WTC11 (cell line): ENCODE data around the gene CDR2. TPM values are rescaled to one million over a fixed set of nuclear protein-coding genes. Genes with fewer than 3 reads are reported as not detected.

Experiments used
- ATAC-seq: fragments of 200-7000 bp; cut with Tn5 transposase; 2 replicates; pipeline ENCODE4 v1.10.0; 2021; ENCODE audit warnings: mild to moderate bottlenecking, moderate library complexity
- CTCF ChIA-PET: fragments of 300-600 bp; sonication (Branson Sonifier 250); formaldehyde crosslinking; loops from one replicate; lab custom pipeline; 2021; ENCODE audit warnings: antibody characterized with exemption; lab: Charles Lee
- POLR2A ChIA-PET: fragments of 350-600 bp; sonication (Branson Sonifier 250); formaldehyde crosslinking; loops from one replicate; lab custom pipeline; 2021; ENCODE audit warnings: antibody characterized with exemption; lab: Charles Lee
- DNase-seq: peaks from one replicate; pipeline ENCODE4 v3.0.0; 2021; ENCODE audit warnings: low spot score
- H3K27ac Mint-ChIP-seq: 2 replicates; pipeline ENCODE4 v1.8.0; 2021; ENCODE audit warnings: mixed read lengths
- H3K27me3 Mint-ChIP-seq: 2 replicates; pipeline ENCODE4 v1.8.0; 2021; ENCODE audit warnings: low read depth, mild to moderate bottlenecking, moderate library complexity, mixed read lengths
- H3K36me3 Mint-ChIP-seq: 2 replicates; pipeline ENCODE4 v1.8.0; 2021; ENCODE audit warnings: mixed read lengths
- H3K4me1 Mint-ChIP-seq: 2 replicates; pipeline ENCODE4 v1.8.0; 2022; ENCODE audit warnings: mixed read lengths
- H3K4me3 Mint-ChIP-seq: 2 replicates; pipeline ENCODE4 v1.8.0; 2021; ENCODE audit warnings: mild to moderate bottlenecking, moderate library complexity, mixed read lengths
- H3K9me3 Mint-ChIP-seq: 2 replicates; pipeline ENCODE4 v1.8.0; 2021; ENCODE audit warnings: mixed read lengths
- AFF4 ChIP-seq: sonication (generic); formaldehyde crosslinking; IDR thresholded peaks from 2 replicates; pipeline ENCODE4 v1.8.1; 2023; ENCODE audit warnings: mild to moderate bottlenecking, missing genetic modification reagents, borderline replicate concordance
- CDX4 ChIP-seq: fragments of 250-450 bp; sonication (Bioruptor Pico); IDR thresholded peaks from 2 replicates; pipeline ENCODE4 v1.9.0; 2021; ENCODE audit warnings: moderate library complexity, mild to moderate bottlenecking, inconsistent platforms, borderline replicate concordance
- E2F1 ChIP-seq: sonication (generic); formaldehyde crosslinking; IDR thresholded peaks from 2 replicates; pipeline ENCODE4 v1.8.0; 2022; ENCODE audit warnings: mild to moderate bottlenecking, missing genetic modification reagents
- EMX1 ChIP-seq: fragments of 250-450 bp; sonication (Bioruptor Pico); IDR thresholded peaks from 2 replicates; pipeline ENCODE4 v1.8.0; 2021; ENCODE audit warnings: mild to moderate bottlenecking
- GRHL2 ChIP-seq: fragments of 250-450 bp; sonication (Bioruptor Pico); IDR thresholded peaks from 2 replicates; pipeline ENCODE4 v1.8.0; 2022; ENCODE audit warnings: mild to moderate bottlenecking, moderate library complexity; ENCODE audit not compliant: insufficient replicate concordance, severe bottlenecking
- IRF2 ChIP-seq: sonication (generic); formaldehyde crosslinking; IDR thresholded peaks from 2 replicates; pipeline ENCODE4 v1.8.0; 2022; ENCODE audit warnings: low read depth, missing genetic modification reagents, borderline replicate concordance
- JAZF1 ChIP-seq: fragments of 250-450 bp; sonication (Bioruptor Pico); IDR thresholded peaks from 2 replicates; pipeline ENCODE4 v1.9.0; 2021; ENCODE audit warnings: moderate library complexity, mild to moderate bottlenecking, inconsistent platforms
- JUN ChIP-seq: sonication (generic); formaldehyde crosslinking; IDR thresholded peaks from 2 replicates; pipeline ENCODE4 v1.8.0; 2023; ENCODE audit warnings: mild to moderate bottlenecking, missing genetic modification reagents
- NR1H2 ChIP-seq: sonication (generic); formaldehyde crosslinking; IDR thresholded peaks from 2 replicates; pipeline ENCODE4 v1.9.0; 2021; ENCODE audit warnings: mild to moderate bottlenecking, moderate library complexity, missing genetic modification reagents
- NR3C1 ChIP-seq: sonication (generic); formaldehyde crosslinking; conservative IDR thresholded peaks from 2 replicates; pipeline ENCODE4 v1.8.1; 2023; ENCODE audit warnings: low read depth, mild to moderate bottlenecking, missing genetic modification reagents
- PRRX2 ChIP-seq: fragments of 250-450 bp; sonication (Bioruptor Pico); IDR thresholded peaks from 2 replicates; pipeline ENCODE4 v1.8.0; 2021; ENCODE audit warnings: mild to moderate bottlenecking
- SMAD4 ChIP-seq: sonication (generic); formaldehyde crosslinking; IDR thresholded peaks from 2 replicates; pipeline ENCODE4 v1.8.0; 2022; ENCODE audit warnings: mild to moderate bottlenecking, missing genetic modification reagents
- ZNF281 ChIP-seq: sonication (generic); formaldehyde crosslinking; IDR thresholded peaks from 2 replicates; pipeline ENCODE4 v1.8.0; 2023; ENCODE audit warnings: mild to moderate bottlenecking, missing genetic modification reagents
- ZNF423 ChIP-seq: fragments of 250-450 bp; sonication (Bioruptor Pico); IDR thresholded peaks from 2 replicates; pipeline ENCODE4 v2.1.2; 2022; ENCODE audit warnings: mild to moderate bottlenecking, moderate library complexity
- total RNA-seq: library from RNA; stranded (reverse); gene quantifications from 3 replicates; pipeline ENCODE4 v1.2.3, GENCODE V29; 2021
- TF ChIP-seq, protein P1 (sequence below): fragments of 250-450 bp; sonication (Bioruptor Pico); IDR thresholded peaks from 2 replicates; pipeline ENCODE4 v2.1.2; 2022; ENCODE audit warnings: mild to moderate bottlenecking, moderate library complexity
- TF ChIP-seq, protein P2 (sequence below): sonication (generic); formaldehyde crosslinking; IDR thresholded peaks from 2 replicates; pipeline ENCODE4 v1.8.0; 2022; ENCODE audit warnings: missing genetic modification reagents

Gene CDR2
- total RNA-seq, 1 experiment from 2014 or later = 40.9 TPM

DNA sequence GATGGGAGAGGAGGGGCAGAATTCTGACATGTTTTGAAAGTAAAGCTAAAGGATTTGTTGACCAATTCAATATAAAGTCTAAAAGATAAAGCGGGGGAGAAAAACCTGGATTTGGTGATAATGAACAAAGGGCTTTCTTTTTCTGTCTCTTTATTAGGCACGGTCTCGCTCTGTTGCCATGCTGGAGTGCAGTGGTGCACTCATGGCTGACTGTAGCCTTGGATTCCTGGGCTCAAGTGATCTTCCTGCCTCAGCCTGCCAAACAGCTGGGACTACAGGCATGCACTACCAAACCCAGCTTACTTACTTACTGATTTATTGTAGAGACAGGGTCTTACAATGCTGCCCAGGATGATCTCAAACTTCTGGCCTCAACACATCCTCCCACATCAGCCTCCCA is 7.5 kb downstream of the CDR2 start:
- TF ChIP-seq JAZF1 (no peak), ZNF281 (CRISPR knock-in tag) (no peak), ZNF423 (CRISPR knock-in tag) (no peak), AFF4 (CRISPR knock-in tag) (no peak), JUN (no peak), NR1H2 (CRISPR knock-in tag) (no peak), CDX4 (CRISPR knock-in tag) (no peak), EMX1 (CRISPR knock-in tag) (no peak), GRHL2 (CRISPR knock-in tag) (no peak), NR3C1 (CRISPR knock-in tag) (no peak), SMAD4 (CRISPR knock-in tag) (no peak), E2F1 (CRISPR knock-in tag) (no peak), IRF2 (CRISPR knock-in tag) (no peak), PRRX2 (no peak)
- TF ChIP-seq, protein P1, sequence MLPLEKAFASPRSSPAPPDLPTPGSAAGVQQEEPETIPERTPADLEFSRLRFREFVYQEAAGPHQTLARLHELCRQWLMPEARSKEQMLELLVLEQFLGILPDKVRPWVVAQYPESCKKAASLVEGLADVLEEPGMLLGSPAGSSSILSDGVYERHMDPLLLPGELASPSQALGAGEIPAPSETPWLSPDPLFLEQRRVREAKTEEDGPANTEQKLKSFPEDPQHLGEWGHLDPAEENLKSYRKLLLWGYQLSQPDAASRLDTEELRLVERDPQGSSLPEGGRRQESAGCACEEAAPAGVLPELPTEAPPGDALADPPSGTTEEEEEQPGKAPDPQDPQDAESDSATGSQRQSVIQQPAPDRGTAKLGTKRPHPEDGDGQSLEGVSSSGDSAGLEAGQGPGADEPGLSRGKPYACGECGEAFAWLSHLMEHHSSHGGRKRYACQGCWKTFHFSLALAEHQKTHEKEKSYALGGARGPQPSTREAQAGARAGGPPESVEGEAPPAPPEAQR = no peak
- TF ChIP-seq, protein P2, sequence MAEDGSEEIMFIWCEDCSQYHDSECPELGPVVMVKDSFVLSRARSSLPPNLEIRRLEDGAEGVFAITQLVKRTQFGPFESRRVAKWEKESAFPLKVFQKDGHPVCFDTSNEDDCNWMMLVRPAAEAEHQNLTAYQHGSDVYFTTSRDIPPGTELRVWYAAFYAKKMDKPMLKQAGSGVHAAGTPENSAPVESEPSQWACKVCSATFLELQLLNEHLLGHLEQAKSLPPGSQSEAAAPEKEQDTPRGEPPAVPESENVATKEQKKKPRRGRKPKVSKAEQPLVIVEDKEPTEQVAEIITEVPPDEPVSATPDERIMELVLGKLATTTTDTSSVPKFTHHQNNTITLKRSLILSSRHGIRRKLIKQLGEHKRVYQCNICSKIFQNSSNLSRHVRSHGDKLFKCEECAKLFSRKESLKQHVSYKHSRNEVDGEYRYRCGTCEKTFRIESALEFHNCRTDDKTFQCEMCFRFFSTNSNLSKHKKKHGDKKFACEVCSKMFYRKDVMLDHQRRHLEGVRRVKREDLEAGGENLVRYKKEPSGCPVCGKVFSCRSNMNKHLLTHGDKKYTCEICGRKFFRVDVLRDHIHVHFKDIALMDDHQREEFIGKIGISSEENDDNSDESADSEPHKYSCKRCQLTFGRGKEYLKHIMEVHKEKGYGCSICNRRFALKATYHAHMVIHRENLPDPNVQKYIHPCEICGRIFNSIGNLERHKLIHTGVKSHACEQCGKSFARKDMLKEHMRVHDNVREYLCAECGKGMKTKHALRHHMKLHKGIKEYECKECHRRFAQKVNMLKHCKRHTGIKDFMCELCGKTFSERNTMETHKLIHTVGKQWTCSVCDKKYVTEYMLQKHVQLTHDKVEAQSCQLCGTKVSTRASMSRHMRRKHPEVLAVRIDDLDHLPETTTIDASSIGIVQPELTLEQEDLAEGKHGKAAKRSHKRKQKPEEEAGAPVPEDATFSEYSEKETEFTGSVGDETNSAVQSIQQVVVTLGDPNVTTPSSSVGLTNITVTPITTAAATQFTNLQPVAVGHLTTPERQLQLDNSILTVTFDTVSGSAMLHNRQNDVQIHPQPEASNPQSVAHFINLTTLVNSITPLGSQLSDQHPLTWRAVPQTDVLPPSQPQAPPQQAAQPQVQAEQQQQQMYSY = no peak
- TF ChIP-seq, all 79 proteins: peak for 0
- Mint-ChIP-seq H3K4me3 (no peak overlapping the region), H3K9me3 (peaks cover 6% of the 10 kb centered on the region; the same call in 1 of the 2 replicates), H3K27me3 (no peaks in the 10 kb centered on the region), H3K4me1 (peaks cover 43% of the 10 kb centered on the region), H3K36me3 (peaks cover 39% of the 10 kb centered on the region), H3K27ac (0 out of 2 replicates have a peak overlapping the region, but pooled peaks have one; percentile 14)
- ChIA-PET CTCF (no interaction called here), POLR2A (no interaction called here)
- DNase-seq = no peak
- no peak for ATAC-seq
